ENCODE measurements around the gene FAM131B. TPM values are rescaled to one million over a fixed set of nuclear protein-coding genes. Genes with fewer than 3 reads are reported as not detected.

FAM131B gene
- polyA plus RNA-seq, 2 donors = 0.16 to 0.28 TPM

DNA sequence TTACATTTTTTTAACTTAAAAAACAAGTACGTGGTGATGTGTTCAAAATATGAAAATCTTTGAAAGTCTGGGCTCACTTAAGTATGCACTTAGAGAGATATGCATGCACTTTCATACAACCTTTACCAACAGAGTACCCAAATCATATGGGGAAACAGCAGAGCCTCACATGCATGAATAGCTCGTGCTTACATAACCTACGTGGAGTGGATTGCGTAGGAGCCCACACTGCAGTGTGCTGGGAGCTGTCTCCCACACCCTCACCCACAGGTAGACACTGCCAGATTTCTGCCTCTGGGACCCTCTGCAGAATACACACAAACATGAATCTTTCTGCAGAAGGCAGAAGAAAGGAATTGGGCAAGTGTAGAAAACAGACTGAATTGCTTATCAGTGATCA is 46.0 kb downstream of the FAM131B start:
- no peaks in the 10 kb centered on the region for H3K9me3 ChIP-seq (ENCODE audit: control insufficient read depth in 2 of 2, insufficient read depth in 1 of 2, low read depth in 1 of 2, low read length in 1 of 2)
- H3K36me3 ChIP-seq (ENCODE audit: control insufficient read depth in 2 of 2, insufficient read depth in 2 of 2, low read length in 1 of 2) = no peaks in the 10 kb centered on the region
- no peak overlapping the region for H3K27ac ChIP-seq (ENCODE audit: low read depth in 2 of 2, low read length in 1 of 2)
- H3K4me1 ChIP-seq (ENCODE audit: control insufficient read depth in 2 of 2, insufficient read depth in 2 of 2, low read length in 1 of 2) = peaks cover 0 to 9% of the 10 kb centered on the region in 2 donors
- H3K4me3 ChIP-seq (ENCODE audit: low read depth in 1 of 2, low read length in 2 of 2) = no peak overlapping the region
- 88 to 90% methylated on average over 4 of the region's 4 CpGs for WGBS, 2 donors
- H3K27me3 ChIP-seq (ENCODE audit: control insufficient read depth in 1 of 2, insufficient read depth in 2 of 2, low read length in 2 of 2) = no peaks in the 10 kb centered on the region

DNA sequence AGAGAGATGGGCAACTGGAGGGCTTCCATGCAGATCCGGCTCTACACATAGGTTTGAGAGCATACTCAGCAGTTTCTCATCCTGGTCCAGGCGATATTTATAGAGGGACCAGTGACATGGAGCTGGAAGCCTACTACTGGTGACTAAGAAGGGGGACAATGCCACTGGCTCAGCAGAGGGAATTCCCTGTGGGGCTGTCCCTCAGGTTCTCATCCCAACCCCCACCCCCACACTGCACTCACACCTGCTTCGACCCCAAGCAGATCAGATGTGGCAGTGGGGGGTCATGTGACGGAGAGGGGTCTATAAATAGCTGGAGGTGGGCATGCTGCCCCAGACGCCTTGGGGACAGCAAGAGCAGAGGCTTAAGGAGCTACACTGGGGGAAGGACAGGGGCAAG is 46.7 kb downstream of the FAM131B start, which contains the start of gene CLCN1:
Gene CLCN1 (plus strand): TSS at position 336 of the 400 bp plus-strand sequence. CDS start 102 bp downstream, outside the sequence.
- H3K4me1 ChIP-seq (ENCODE audit: control insufficient read depth in 2 of 2, insufficient read depth in 2 of 2, low read length in 1 of 2) = peaks cover 0 to 7% of the 10 kb centered on the region in 2 donors
- no peak within 1 kb of the TSS for H3K27ac ChIP-seq (ENCODE audit: low read depth in 2 of 2, low read length in 1 of 2)
- H3K9me3 ChIP-seq (ENCODE audit: control insufficient read depth in 2 of 2, insufficient read depth in 1 of 2, low read depth in 1 of 2, low read length in 1 of 2) = no peaks in the 10 kb centered on the region
- WGBS, 2 donors = 85 to 86% methylated on average over 5 of the region's 5 CpGs
- H3K4me3 ChIP-seq (ENCODE audit: low read depth in 1 of 2, low read length in 2 of 2) = no peak within 1 kb of the TSS
- H3K36me3 ChIP-seq (ENCODE audit: control insufficient read depth in 2 of 2, insufficient read depth in 2 of 2, low read length in 1 of 2) = no peaks in the 10 kb centered on the region
- no peaks in the 10 kb centered on the region for H3K27me3 ChIP-seq (ENCODE audit: control insufficient read depth in 1 of 2, insufficient read depth in 2 of 2, low read length in 2 of 2)

DNA sequence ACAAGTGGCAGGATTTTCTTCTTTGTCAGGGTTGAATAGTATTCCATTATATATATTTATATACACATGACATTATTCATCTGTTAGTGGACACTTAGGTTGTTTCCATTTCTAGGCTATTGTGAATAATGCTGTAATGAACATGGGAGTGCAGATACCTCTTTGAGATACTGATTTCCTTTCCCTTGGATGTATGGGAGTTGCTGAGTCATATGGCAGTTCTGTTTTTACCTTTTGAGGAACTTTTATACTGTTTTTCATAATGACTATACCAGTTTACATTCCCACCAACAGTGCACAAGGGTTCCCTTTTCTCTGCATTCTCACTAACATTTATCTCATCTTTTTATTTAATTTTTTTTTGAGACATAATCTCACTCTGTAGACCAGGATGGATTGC is 48.4 kb downstream of the FAM131B start:
- Histone ChIP-seq H3K27me3 (ENCODE audit: control insufficient read depth in 1 of 2, insufficient read depth in 2 of 2, low read length in 2 of 2) (no peaks in the 10 kb centered on the region), H3K4me3 (ENCODE audit: low read depth in 1 of 2, low read length in 2 of 2) (no peak overlapping the region), H3K27ac (ENCODE audit: low read depth in 2 of 2, low read length in 1 of 2) (no peak overlapping the region), H3K4me1 (ENCODE audit: control insufficient read depth in 2 of 2, insufficient read depth in 2 of 2, low read length in 1 of 2) (peaks cover 0 to 4% of the 10 kb centered on the region in 2 donors), H3K9me3 (ENCODE audit: control insufficient read depth in 2 of 2, insufficient read depth in 1 of 2, low read depth in 1 of 2, low read length in 1 of 2) (no peaks in the 10 kb centered on the region), H3K36me3 (ENCODE audit: control insufficient read depth in 2 of 2, insufficient read depth in 2 of 2, low read length in 1 of 2) (no peaks in the 10 kb centered on the region)

DNA sequence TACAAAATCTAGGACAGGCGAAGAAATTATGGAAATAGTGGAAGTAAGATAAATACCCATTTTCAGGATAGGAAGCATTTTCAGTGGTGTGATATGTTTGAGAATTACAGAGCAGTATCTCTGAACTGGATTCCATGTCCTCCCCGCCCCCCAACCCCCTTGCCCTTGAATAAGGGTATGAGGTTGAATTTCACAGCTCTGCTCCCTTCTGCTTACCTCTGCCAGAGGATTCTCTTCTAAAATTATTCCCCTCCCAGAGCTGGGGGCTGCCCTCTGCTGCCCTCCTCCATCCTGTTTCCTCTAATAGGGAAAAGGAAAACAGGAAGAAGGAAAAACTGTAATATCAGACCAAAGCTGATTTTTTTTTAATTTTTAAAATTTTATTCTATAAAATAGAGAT is 53.9 kb downstream of the FAM131B start:
- Histone ChIP-seq H3K27me3 (ENCODE audit: control insufficient read depth in 1 of 2, insufficient read depth in 2 of 2, low read length in 2 of 2) (no peaks in the 10 kb centered on the region), H3K4me3 (ENCODE audit: low read depth in 1 of 2, low read length in 2 of 2) (no peak overlapping the region), H3K9me3 (ENCODE audit: control insufficient read depth in 2 of 2, insufficient read depth in 1 of 2, low read depth in 1 of 2, low read length in 1 of 2) (no peaks in the 10 kb centered on the region), H3K27ac (ENCODE audit: low read depth in 2 of 2, low read length in 1 of 2) (no peak overlapping the region), H3K36me3 (ENCODE audit: control insufficient read depth in 2 of 2, insufficient read depth in 2 of 2, low read length in 1 of 2) (peaks cover 12 to 18% of the 10 kb centered on the region in 2 donors), H3K4me1 (ENCODE audit: control insufficient read depth in 2 of 2, insufficient read depth in 2 of 2, low read length in 1 of 2) (peaks cover 0 to 2% of the 10 kb centered on the region in 2 donors)
- 98 to 100% methylated on average over 2 of the region's 2 CpGs for WGBS, 2 donors

DNA sequence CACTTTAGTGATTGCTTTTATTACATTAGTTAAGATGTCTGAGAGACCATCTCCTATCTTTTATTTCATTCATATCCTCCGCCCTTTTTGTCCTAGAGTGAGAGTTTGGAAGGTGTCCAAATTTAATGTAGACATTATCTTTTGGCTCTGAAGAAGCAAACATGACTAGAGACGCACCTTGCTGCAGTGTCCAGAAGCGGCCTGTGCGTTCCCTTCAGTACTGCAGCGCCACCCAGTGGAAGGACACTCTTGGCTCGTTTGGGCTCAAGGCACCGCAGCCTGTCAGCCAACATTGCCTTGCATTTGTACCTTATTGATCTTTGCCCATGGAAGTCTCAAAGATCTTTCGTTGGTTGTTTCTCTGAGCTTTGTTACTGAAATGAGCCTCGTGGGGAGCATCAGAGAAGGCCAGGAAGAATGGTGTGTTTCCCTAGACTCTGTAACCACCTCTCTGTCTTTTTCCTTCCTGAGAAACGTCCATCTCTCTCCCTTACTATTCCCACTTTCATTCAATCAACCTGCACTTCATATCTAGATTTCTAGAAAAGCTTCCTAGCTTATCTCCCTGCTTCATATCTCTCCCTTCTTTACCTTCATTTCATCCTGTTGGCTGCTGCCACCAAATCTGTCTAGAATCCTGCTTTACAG is 57.0 kb downstream of the FAM131B start:
- Histone ChIP-seq H3K27ac (ENCODE audit: low read depth in 2 of 2, low read length in 1 of 2) (no peak overlapping the region), H3K4me3 (ENCODE audit: low read depth in 1 of 2, low read length in 2 of 2) (no peak overlapping the region), H3K9me3 (ENCODE audit: control insufficient read depth in 2 of 2, insufficient read depth in 1 of 2, low read depth in 1 of 2, low read length in 1 of 2) (no peaks in the 10 kb centered on the region), H3K27me3 (ENCODE audit: control insufficient read depth in 1 of 2, insufficient read depth in 2 of 2, low read length in 2 of 2) (no peaks in the 10 kb centered on the region), H3K36me3 (ENCODE audit: control insufficient read depth in 2 of 2, insufficient read depth in 2 of 2, low read length in 1 of 2) (peaks cover 12 to 19% of the 10 kb centered on the region in 2 donors), H3K4me1 (ENCODE audit: control insufficient read depth in 2 of 2, insufficient read depth in 2 of 2, low read length in 1 of 2) (peaks cover 0 to 2% of the 10 kb centered on the region in 2 donors)
- 56 to 67% methylated on average over 10 of the region's 10 CpGs for WGBS, 2 donors

DNA sequence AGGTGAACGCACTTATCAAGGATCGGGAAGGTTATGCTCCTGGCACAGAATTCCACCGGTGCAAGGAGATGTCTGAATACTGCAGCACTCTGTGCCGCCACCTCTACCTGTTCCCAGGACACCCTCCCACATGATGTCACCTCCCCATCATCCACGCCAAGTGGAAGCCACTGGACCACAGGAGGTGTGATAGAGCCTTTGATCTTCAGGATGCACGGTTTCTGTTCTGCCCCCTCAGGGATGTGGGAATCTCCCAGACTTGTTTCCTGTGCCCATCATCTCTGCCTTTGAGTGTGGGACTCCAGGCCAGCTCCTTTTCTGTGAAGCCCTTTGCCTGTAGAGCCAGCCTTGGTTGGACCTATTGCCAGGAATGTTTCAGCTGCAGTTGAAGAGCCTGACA is 57.6 kb downstream of the FAM131B start:
- Histone ChIP-seq H3K9me3 (ENCODE audit: control insufficient read depth in 2 of 2, insufficient read depth in 1 of 2, low read depth in 1 of 2, low read length in 1 of 2) (no peaks in the 10 kb centered on the region), H3K27ac (ENCODE audit: low read depth in 2 of 2, low read length in 1 of 2) (no peak overlapping the region), H3K36me3 (ENCODE audit: control insufficient read depth in 2 of 2, insufficient read depth in 2 of 2, low read length in 1 of 2) (peaks cover 16 to 24% of the 10 kb centered on the region in 2 donors), H3K4me3 (ENCODE audit: low read depth in 1 of 2, low read length in 2 of 2) (no peak overlapping the region), H3K4me1 (ENCODE audit: control insufficient read depth in 2 of 2, insufficient read depth in 2 of 2, low read length in 1 of 2) (peaks cover 0 to 2% of the 10 kb centered on the region in 2 donors), H3K27me3 (ENCODE audit: control insufficient read depth in 1 of 2, insufficient read depth in 2 of 2, low read length in 2 of 2) (no peaks in the 10 kb centered on the region)
- 89% methylated on average over 6 of the region's 6 CpGs for WGBS, 2 donors

DNA sequence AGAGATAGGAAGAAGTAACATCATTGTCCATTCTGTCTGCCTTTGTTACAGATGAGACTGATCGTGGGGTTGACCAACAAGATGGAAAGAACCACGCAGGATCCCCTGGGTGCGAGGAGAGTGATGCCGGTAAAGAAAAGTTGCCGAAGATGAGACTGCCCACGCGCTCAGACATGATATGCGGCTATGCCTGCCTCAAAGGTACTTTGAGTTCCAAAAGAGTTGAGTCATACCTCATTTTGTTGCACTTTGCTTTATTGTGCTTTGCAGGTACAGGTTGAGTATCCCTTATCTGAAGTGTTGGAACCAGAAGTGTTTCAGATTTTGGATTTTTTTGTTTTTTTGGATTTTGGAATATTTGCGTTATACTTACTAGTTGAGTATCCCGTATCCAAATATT is 58.8 kb downstream of the FAM131B start:
- Histone ChIP-seq H3K4me3 (ENCODE audit: low read depth in 1 of 2, low read length in 2 of 2) (no peak overlapping the region), H3K9me3 (ENCODE audit: control insufficient read depth in 2 of 2, insufficient read depth in 1 of 2, low read depth in 1 of 2, low read length in 1 of 2) (no peaks in the 10 kb centered on the region), H3K4me1 (ENCODE audit: control insufficient read depth in 2 of 2, insufficient read depth in 2 of 2, low read length in 1 of 2) (peaks cover 0 to 2% of the 10 kb centered on the region in 2 donors), H3K36me3 (ENCODE audit: control insufficient read depth in 2 of 2, insufficient read depth in 2 of 2, low read length in 1 of 2) (peaks cover 19 to 27% of the 10 kb centered on the region in 2 donors), H3K27me3 (ENCODE audit: control insufficient read depth in 1 of 2, insufficient read depth in 2 of 2, low read length in 2 of 2) (no peaks in the 10 kb centered on the region), H3K27ac (ENCODE audit: low read depth in 2 of 2, low read length in 1 of 2) (no peak overlapping the region)
- 72 to 85% methylated on average over 10 of the region's 10 CpGs for WGBS, 2 donors

Other genes with a start within 250 kb of the FAM131B start
- gene PIP, start 230.6 kb downstream of the FAM131B start, polyA plus RNA-seq = not detected
- gene TAS2R39, start 179.3 kb downstream of the FAM131B start, polyA plus RNA-seq = not detected
- gene TAS2R40, start 140.7 kb downstream of the FAM131B start, polyA plus RNA-seq = not detected
- 100 to 1,000 TPM; 112 to 146 TPM for gene GSTK1, start 99.3 kb downstream of the FAM131B start, polyA plus RNA-seq
- 1 to 10 TPM in 1 of 2 donors, under 1 TPM in 1; 0.41 to 2.2 TPM for gene TMEM139, start 77.8 kb downstream of the FAM131B start, polyA plus RNA-seq
- 1 to 10 TPM; 6.6 to 7.2 TPM for gene CASP2, start 74.4 kb downstream of the FAM131B start, polyA plus RNA-seq
- under 1 TPM; 0.31 to 0.44 TPM for gene CLCN1, start 46.6 kb downstream of the FAM131B start, polyA plus RNA-seq
- 10 to 100 TPM; 62.7 to 92.3 TPM for gene ZYX, start 18.6 kb upstream of the FAM131B start, polyA plus RNA-seq
- gene EPHA1, start 46.1 kb upstream of the FAM131B start, polyA plus RNA-seq = 10 to 100 TPM; 65.6 to 74.6 TPM
- gene TAS2R60, start 80.7 kb upstream of the FAM131B start, polyA plus RNA-seq = not detected
- gene TAS2R41, start 115.2 kb upstream of the FAM131B start, polyA plus RNA-seq = not detected
- under 1 TPM in 1 of 2 donors, not detected in 1; 0.05 TPM for gene CTAGE15, start 209.1 kb upstream of the FAM131B start, polyA plus RNA-seq

Measured in esophagus (tissue), 2 donors.